Astrocyte of the spinal cord (primary cell): Measurements from ENCODE around the gene FFAR4.

Source experiments
- DNase-seq: peaks from one replicate; pipeline ENCODE4 v3.0.0; 2011; ENCODE audit warnings: low read depth, low spot score
- H3K4me3 ChIP-seq: 2 replicates; pipeline ENCODE4 v1.5.1; 2011; ENCODE audit warnings: low read depth, mild to moderate bottlenecking, low read length, moderate library complexity
- CTCF ChIP-seq: IDR thresholded peaks from 2 replicates; pipeline ENCODE4 v1.5.1; 2012; ENCODE audit warnings: low read depth, mild to moderate bottlenecking, low read length, inconsistent platforms
- in situ Hi-C: cut with HindIII; loops from 2 replicates; pipeline ENCODE4 v1.10.0; 2017; ENCODE audit warnings: low sequenced_read_pairs

FFAR4 gene

DNA sequence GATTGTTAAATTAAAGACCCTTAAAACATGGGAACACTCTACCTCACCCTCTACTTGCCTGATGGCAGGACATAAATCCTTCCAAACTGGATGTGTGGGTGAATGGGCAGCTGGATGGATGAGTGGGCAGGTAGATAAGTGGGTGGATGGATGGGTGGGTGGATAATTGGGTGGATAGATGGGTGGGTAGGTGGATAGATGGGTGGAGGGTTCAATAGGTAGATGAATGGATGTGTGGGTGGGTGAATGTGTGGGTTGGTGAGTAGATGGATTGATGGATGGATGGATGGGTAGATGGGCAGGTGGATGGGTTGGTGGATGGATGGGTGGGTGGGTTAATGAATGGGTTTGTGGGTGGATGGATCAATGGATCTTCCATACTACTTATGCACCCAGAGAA, 18.9 kb upstream of the FFAR4 start:
- H3K4me3 ChIP-seq, result no peak overlapping the region
- no peak for TF ChIP-seq CTCF
- in situ Hi-C loops, result no loop called here
- DNase-seq, result no peak

DNA sequence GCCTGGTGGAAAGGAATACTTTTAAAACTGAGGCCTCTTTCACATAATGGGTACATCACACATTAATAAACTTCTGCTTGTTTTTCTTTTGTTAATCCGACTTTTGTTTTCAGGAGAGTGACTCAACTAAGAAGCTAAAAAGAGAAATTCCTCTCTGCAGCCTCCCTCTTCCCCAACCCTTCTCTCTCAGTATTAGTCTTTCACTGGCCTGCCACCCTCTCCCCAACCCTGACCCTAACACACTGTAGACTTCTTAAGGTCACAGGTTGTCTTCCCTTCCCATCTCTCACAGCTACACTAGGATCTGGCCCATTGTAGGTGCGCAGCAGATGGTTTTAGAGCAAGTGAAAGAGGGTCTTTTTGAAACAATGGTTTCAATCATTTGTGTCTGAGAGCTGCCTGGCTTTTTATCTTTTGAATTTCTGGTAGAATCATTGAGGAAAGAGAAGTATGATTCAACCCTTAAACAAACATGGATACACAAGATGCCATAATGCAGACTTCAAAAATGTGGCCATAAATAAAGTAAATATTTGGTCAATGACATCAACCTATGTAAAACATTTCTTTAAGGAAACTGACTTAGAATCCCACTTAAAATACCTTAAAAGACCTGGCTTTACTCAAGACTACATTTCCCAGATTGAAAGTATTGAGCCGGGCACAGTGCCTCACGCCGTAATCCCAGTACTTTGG, 17.9 kb upstream of the FFAR4 start:
- peak; percentile 50 for DNase-seq
- no peak for TF ChIP-seq CTCF
- in situ Hi-C loops, result no loop called here
- no peak overlapping the region for H3K4me3 ChIP-seq

GRCh38 chr10:93550606-93551005, 15.9 kb upstream of the FFAR4 start:
- no peak overlapping the region for H3K4me3 ChIP-seq
- in situ Hi-C loops, result no loop called here

DNA sequence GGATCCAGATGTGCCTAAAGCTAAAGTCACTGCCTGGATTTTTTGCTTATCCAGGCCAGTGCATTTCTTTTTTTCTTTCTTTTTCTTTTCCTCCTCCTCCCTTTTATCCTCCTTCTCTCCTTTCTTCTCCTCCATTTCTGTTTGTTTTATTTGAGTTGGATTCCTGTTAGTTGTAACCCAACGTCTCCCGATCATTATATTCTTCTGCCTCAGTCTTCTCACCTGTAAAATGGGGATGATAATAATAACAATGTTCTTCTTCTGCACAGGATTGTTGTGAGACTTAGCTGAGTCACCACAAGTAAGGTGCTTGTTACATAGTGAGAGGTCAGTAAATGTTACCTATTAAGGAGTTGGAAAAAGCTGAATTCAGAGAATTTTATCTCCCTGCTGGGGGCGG, 13.7 kb upstream of the FFAR4 start:
- DNase-seq, result no peak
- no peak for TF ChIP-seq CTCF
- H3K4me3 ChIP-seq, result no peak overlapping the region
- in situ Hi-C loops, result no loop called here

More at GRCh38 chr10:93550606-93551005, 15.9 kb upstream of the FFAR4 start:
- DNase-seq, result no peak
- no peak for TF ChIP-seq CTCF

DNA sequence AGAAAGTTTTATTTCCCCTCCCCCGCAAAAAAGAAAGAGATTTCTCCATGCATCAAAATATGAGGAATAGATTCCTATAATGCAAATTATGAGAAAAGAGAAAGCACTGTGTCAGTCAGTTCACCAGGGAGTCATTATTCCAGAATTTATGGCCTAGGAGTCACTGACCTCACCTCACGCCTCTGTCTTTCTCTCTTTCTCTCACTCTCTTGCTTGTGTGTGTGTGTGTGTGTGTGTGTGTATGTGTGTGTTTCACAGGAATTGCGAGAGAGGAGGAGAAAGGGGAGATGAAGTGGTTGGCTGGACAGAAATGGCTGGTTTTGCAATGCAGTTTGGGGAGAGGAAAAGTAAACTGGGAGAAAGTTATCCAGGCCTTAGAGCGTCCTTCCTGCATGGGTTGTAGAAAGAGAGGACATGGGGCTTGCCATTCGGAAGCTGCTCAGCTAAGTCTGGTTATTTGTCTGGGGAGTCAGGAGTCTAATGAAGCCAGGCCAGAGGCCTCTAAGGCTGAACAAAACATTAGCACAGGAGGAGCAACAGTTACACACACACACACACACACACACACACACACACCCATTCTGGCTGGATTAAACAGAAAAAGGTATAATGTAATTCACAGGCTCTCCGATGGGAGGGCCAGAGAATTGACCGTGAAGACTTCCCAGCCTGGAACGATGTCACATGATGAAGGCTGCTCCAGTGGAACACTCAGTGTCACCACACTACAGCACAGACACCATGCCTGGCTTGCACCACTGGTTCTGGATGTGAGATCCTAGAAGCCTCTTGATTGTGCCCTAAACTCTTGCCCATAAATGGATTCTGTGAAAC, 12.8 kb upstream of the FFAR4 start:
- in situ Hi-C loops, result no loop called here
- H3K4me3 ChIP-seq, result no peak overlapping the region
- TF ChIP-seq CTCF, result no peak
- no peak for DNase-seq

DNA sequence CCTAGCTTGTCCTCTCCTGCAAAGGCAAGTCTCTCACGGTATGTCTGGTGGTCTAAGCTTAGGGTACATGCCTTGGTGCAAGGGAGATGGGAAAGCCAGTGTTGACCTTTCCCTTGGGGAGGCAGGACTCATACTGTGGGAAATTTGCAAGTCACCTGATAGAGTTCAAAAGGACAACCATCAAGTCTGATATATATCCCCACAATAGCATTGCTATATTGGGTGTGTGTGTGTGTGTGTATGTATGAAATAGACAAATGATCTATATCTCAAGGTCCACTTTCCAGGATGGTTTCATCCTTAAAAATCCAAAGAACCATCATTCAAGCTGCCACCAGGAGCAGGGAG, 12.2 kb upstream of the FFAR4 start:
- TF ChIP-seq CTCF, result no peak
- in situ Hi-C loops, result no loop called here
- H3K4me3 ChIP-seq, result no peak overlapping the region

More for the DNA sequence above, 12.2 kb upstream of the FFAR4 start:
- no peak for DNase-seq
